Memory B cell (primary cell): ENCODE results near the gene SCN3B.

ENCODE experiments used
- ATAC-seq: fragments of 150-1000 bp; cut with Tn5 transposase; 2 replicates; pipeline ENCODE4 v1.10.0; 2021; ENCODE audit warnings: low read depth, mild to moderate bottlenecking, moderate library complexity
- DNase-seq, 2 donors: peaks; one replicate each; pipeline ENCODE4 v3.0.0; 2022; ENCODE audit warnings: low spot score in 2 of 2
- H3K27ac Mint-ChIP-seq: one replicate; pipeline ENCODE4 v1.8.0; 2022; ENCODE audit warnings: mild to moderate bottlenecking, moderate library complexity, mixed read lengths
- H3K27me3 Mint-ChIP-seq: one replicate; pipeline ENCODE4 v1.8.0; 2022; ENCODE audit warnings: mixed read lengths
- H3K36me3 Mint-ChIP-seq: one replicate; pipeline ENCODE4 v1.8.0; 2022; ENCODE audit warnings: mild to moderate bottlenecking, mixed read lengths
- H3K4me1 Mint-ChIP-seq: one replicate; pipeline ENCODE4 v1.8.0; 2022; ENCODE audit warnings: mixed read lengths
- H3K4me3 Mint-ChIP-seq: one replicate; pipeline ENCODE4 v1.8.0; 2022; ENCODE audit warnings: mild to moderate bottlenecking, moderate library complexity, mixed read lengths
- H3K9me3 Mint-ChIP-seq: one replicate; pipeline ENCODE4 v1.8.0; 2022; ENCODE audit warnings: mixed read lengths

The SCN3B gene

DNA sequence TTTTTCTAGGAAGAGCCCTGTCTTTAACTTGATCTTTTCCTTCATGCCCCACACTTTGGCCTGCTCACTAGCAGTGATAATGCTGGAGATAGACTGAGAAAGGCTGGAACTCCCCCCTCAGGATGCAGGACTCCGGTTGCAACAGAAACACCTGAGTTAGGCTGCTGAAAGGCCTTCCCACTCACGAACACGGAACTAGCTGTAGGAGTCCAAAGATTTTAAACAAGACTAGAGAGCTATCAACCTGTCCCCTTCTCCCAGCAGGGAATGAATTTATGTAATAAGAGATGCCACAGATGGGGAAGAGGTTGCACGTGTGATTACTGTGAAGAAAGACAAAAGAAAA, 13.0 kb downstream of the SCN3B start:
- peaks cover 2% of the 10 kb centered on the region for H3K4me1 Mint-ChIP-seq
- no peak overlapping the region for H3K4me3 Mint-ChIP-seq

GRCh38 chr11:123640677-123641494, 13.5 kb downstream of the SCN3B start:
- no peaks in the 10 kb centered on the region for H3K36me3 Mint-ChIP-seq
- ATAC-seq (peak; percentile 64), DNase-seq (peak; percentile 26 to 28)
- H3K9me3 Mint-ChIP-seq: no peaks in the 10 kb centered on the region
- peaks cover 2% of the 10 kb centered on the region for H3K4me1 Mint-ChIP-seq
- peaks cover 22% of the 10 kb centered on the region for H3K27me3 Mint-ChIP-seq
- H3K4me3 Mint-ChIP-seq: no peak overlapping the region
- H3K27ac Mint-ChIP-seq: no peak overlapping the region

More for the DNA sequence above, 13.0 kb downstream of the SCN3B start:
- ATAC-seq (no peak), DNase-seq (no peak)
- peaks cover 27% of the 10 kb centered on the region for H3K27me3 Mint-ChIP-seq
- H3K9me3 Mint-ChIP-seq: no peaks in the 10 kb centered on the region
- H3K36me3 Mint-ChIP-seq: no peaks in the 10 kb centered on the region
- H3K27ac Mint-ChIP-seq: no peak overlapping the region

- Mint-ChIP-seq H3K4me3 (no peak overlapping the region), H3K27ac (no peak overlapping the region), H3K9me3 (no peaks in the 10 kb centered on the region), H3K36me3 (no peaks in the 10 kb centered on the region), H3K27me3 (peaks cover 20% of the 10 kb centered on the region), H3K4me1 (peaks cover 2% of the 10 kb centered on the region)
- DNase-seq: no peak
- ATAC-seq: no peak
Measured at GRCh38 chr11:123640029-123640428, 14.4 kb downstream of the SCN3B start.

- H3K27ac Mint-ChIP-seq: no peak overlapping the region
- ATAC-seq: no peak
- no peak for DNase-seq
- no peaks in the 10 kb centered on the region for H3K36me3 Mint-ChIP-seq
- no peaks in the 10 kb centered on the region for H3K4me1 Mint-ChIP-seq
- H3K27me3 Mint-ChIP-seq: peaks cover 6% of the 10 kb centered on the region
- no peak overlapping the region for H3K4me3 Mint-ChIP-seq
- no peaks in the 10 kb centered on the region for H3K9me3 Mint-ChIP-seq
Measured at GRCh38 chr11:123630126-123630608, 24.3 kb downstream of the SCN3B start.

- H3K27ac Mint-ChIP-seq: no peak overlapping the region
- H3K4me1 Mint-ChIP-seq: no peaks in the 10 kb centered on the region
- no peaks in the 10 kb centered on the region for H3K36me3 Mint-ChIP-seq
- no peak for DNase-seq
- ATAC-seq: no peak
- peaks cover 6% of the 10 kb centered on the region for H3K27me3 Mint-ChIP-seq
- H3K9me3 Mint-ChIP-seq: no peaks in the 10 kb centered on the region
- no peak overlapping the region for H3K4me3 Mint-ChIP-seq
Measured at GRCh38 chr11:123628936-123629683, 25.3 kb downstream of the SCN3B start.

DNA sequence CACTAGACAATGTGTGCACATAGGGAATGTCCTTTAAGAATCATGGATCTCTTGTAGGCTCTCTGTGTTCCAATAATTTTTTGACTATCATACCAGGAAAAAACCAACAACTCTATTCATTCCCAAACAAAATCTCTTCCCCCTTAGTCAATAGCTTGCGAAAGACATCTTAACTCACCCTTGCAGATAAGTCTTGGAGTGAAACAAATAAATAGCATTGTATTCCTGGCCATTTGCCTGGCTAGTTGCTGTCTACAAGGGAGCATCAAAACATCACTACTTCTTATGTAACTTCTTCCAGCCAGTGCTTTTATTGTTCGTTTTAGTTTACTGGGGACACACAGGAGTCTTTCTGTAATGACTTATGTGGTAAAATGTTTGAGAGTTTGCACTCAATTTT, 29.4 kb downstream of the SCN3B start:
- no peak for ATAC-seq
- no peaks in the 10 kb centered on the region for H3K36me3 Mint-ChIP-seq
- H3K4me1 Mint-ChIP-seq: no peaks in the 10 kb centered on the region
- no peaks in the 10 kb centered on the region for H3K9me3 Mint-ChIP-seq
- no peak overlapping the region for H3K27ac Mint-ChIP-seq
- no peak overlapping the region for H3K4me3 Mint-ChIP-seq
- DNase-seq: no peak
- H3K27me3 Mint-ChIP-seq: peaks cover 4% of the 10 kb centered on the region

GRCh38 chr11:123622576-123622975, 31.8 kb downstream of the SCN3B start:
- ATAC-seq (no peak), DNase-seq (no peak)
- Mint-ChIP-seq H3K4me1 (no peaks in the 10 kb centered on the region), H3K4me3 (no peak overlapping the region), H3K36me3 (no peaks in the 10 kb centered on the region), H3K9me3 (no peaks in the 10 kb centered on the region), H3K27me3 (peaks cover 4% of the 10 kb centered on the region), H3K27ac (no peak overlapping the region)

GRCh38 chr11:123616505-123617198, 37.8 kb downstream of the SCN3B start:
- Mint-ChIP-seq H3K4me3 (no peak overlapping the region), H3K36me3 (no peaks in the 10 kb centered on the region), H3K4me1 (no peaks in the 10 kb centered on the region), H3K9me3 (no peaks in the 10 kb centered on the region), H3K27ac (no peak overlapping the region), H3K27me3 (peaks cover 4% of the 10 kb centered on the region)
- DNase-seq (no peak), ATAC-seq (no peak)

DNA sequence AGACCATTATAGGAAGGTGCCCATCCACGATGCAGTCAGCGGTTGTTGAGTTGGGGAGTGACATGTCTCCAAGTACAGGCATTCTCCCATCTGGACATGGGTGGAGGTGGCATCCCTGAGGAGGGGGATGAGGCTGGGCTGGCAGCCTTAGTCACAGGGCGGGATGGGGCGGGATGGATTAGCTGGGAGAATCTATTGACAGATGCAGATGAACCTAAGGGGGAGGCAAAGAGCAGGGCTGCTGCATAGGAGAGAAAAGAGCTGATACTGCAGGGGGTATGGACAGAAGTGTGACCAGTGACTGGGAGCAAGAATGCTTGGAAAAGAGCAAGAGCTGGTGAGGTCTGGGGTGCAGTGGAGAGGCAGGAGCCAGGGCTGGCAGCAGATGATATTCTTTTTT, 42.7 kb downstream of the SCN3B start:
- no peaks in the 10 kb centered on the region for H3K4me1 Mint-ChIP-seq
- H3K9me3 Mint-ChIP-seq: no peaks in the 10 kb centered on the region
- DNase-seq (no peak), ATAC-seq (no peak)
- H3K27ac Mint-ChIP-seq: no peak overlapping the region
- no peak overlapping the region for H3K4me3 Mint-ChIP-seq
- H3K36me3 Mint-ChIP-seq: no peaks in the 10 kb centered on the region
- no peaks in the 10 kb centered on the region for H3K27me3 Mint-ChIP-seq

DNA sequence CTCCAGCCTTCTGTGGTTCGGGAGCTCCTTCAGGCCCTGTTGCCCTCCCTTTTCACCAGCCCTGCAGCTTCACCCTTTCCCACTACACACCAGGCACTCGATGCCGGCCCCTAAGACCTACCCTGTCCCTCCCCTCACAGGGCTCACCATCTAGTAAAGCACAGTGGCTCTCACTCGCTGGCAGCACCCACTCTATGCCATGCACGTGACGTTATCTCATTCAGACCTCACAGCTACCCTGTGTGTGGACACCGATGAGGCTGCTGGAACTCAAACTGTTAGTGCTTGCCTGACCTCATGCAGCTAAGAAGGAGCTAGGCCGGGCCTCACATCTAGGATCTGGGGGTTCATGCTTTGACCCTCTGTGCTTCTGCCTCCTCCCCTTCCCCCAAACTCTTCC, 45.5 kb downstream of the SCN3B start:
- no peaks in the 10 kb centered on the region for H3K4me1 Mint-ChIP-seq
- H3K27ac Mint-ChIP-seq: no peak overlapping the region
- ATAC-seq: no peak
- no peak for DNase-seq
- no peaks in the 10 kb centered on the region for H3K9me3 Mint-ChIP-seq
- no peak overlapping the region for H3K4me3 Mint-ChIP-seq
- H3K27me3 Mint-ChIP-seq: no peaks in the 10 kb centered on the region
- H3K36me3 Mint-ChIP-seq: no peaks in the 10 kb centered on the region

- Mint-ChIP-seq H3K27me3 (no peaks in the 10 kb centered on the region), H3K27ac (no peak overlapping the region), H3K36me3 (no peaks in the 10 kb centered on the region), H3K9me3 (no peaks in the 10 kb centered on the region), H3K4me3 (no peak overlapping the region), H3K4me1 (no peaks in the 10 kb centered on the region)
- DNase-seq: no peak
- no peak for ATAC-seq
Measured at GRCh38 chr11:123608371-123608770, 46.1 kb downstream of the SCN3B start.

GRCh38 chr11:123607781-123608180, 46.6 kb downstream of the SCN3B start:
- H3K27ac Mint-ChIP-seq: no peak overlapping the region
- no peaks in the 10 kb centered on the region for H3K36me3 Mint-ChIP-seq
- DNase-seq (no peak), ATAC-seq (no peak)
- no peaks in the 10 kb centered on the region for H3K4me1 Mint-ChIP-seq
- H3K27me3 Mint-ChIP-seq: no peaks in the 10 kb centered on the region
- no peaks in the 10 kb centered on the region for H3K9me3 Mint-ChIP-seq
- no peak overlapping the region for H3K4me3 Mint-ChIP-seq

DNA sequence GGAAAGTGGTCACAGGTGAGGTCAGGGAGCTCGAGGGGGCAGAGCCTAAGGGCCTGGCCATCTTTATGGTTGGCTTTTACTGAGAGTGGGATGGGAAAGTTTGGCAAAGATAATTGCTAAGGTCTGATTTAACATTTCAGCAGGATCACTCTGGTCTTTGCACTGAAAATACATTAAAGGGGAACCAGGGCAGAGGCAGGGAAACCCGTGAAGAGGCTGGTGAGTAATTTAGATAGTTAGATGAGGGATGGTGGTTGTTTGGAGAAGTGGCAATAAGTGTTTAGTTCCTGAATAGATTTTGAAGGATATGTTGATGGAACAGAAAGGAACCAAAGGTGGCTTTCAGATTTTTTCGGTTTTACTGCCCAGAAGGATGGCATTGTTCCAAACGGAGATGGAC, 50.8 kb downstream of the SCN3B start:
- H3K27ac Mint-ChIP-seq: no peak overlapping the region
- no peak overlapping the region for H3K4me3 Mint-ChIP-seq
- no peaks in the 10 kb centered on the region for H3K4me1 Mint-ChIP-seq
- H3K36me3 Mint-ChIP-seq: no peaks in the 10 kb centered on the region
- H3K27me3 Mint-ChIP-seq: no peaks in the 10 kb centered on the region
- no peaks in the 10 kb centered on the region for H3K9me3 Mint-ChIP-seq
- DNase-seq: no peak
- ATAC-seq: no peak

DNA sequence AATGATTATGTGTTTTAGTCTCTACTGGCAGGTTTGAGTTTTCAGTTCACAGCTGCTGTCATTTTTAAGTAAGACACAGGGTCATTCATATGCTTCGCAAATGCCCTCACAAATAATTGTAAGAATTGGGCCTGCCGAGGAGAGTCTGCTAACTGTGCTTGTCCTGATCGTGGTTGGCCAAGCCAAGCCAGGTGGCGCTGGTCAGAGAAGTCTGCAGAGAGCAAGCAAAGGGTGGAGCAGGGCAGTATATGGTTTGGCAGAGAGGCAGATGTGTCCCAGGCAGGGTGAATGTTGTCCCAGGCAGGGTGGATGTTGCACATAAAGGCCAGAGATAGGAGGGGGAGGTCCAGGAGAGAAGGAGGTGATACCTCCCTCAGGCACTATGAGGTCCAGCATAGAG, 52.7 kb downstream of the SCN3B start:
- Mint-ChIP-seq H3K9me3 (no peaks in the 10 kb centered on the region), H3K4me3 (no peak overlapping the region), H3K36me3 (no peaks in the 10 kb centered on the region), H3K27me3 (no peaks in the 10 kb centered on the region), H3K4me1 (no peaks in the 10 kb centered on the region), H3K27ac (no peak overlapping the region)
- no peak for DNase-seq
- ATAC-seq: no peak
